HCT116 (cell line): ENCODE results near the gene NCKAP5. TPM values are rescaled to one million over a fixed set of nuclear protein-coding genes. Genes with fewer than 3 reads are reported as not detected.

ENCODE experiments used
- ATAC-seq: fragments of 200-7000 bp; cut with Tn5 transposase; 2 replicates; pipeline ENCODE4 v1.9.1; 2020; ENCODE audit warnings: mild to moderate bottlenecking, moderate library complexity
- BruUV-seq: library from RNA; stranded (reverse); fragments of 400-500 nt; replicated peaks from 2 replicates; lab custom pipeline; 2021; lab: Mats Ljungman, UMichigan
- CTCF ChIA-PET: fragments of 300-600 bp; sonication (Branson Sonifier 250); formaldehyde crosslinking; loops from one replicate; lab custom pipeline; 2021; ENCODE audit warnings: antibody characterized with exemption; lab: Charles Lee
- POLR2A ChIA-PET: fragments of 300-600, 350-600 bp; sonication (Branson Sonifier 250); formaldehyde crosslinking; loops from one replicate; lab custom pipeline; 2021; ENCODE audit warnings: antibody characterized with exemption; lab: Charles Lee
- RAD21 ChIA-PET, 2 experiments: fragments of 300-600 bp; sonication (Branson Sonifier 250); formaldehyde crosslinking; loops; one replicate each; lab custom pipeline; 2023; ENCODE audit warnings: low total read pairs in 2 of 2; ENCODE audit not compliant: uncharacterized antibody in 2 of 2, unreplicated experiment in 2 of 2, low non-redundant PET in 1 of 2; lab: Charles Lee
- DNase-seq: peaks from one replicate; pipeline ENCODE4 v3.0.0-alpha.2; 2010; ENCODE audit warnings: low read depth, low spot score
- H2AFZ ChIP-seq: fragments of 200-600 bp; shearing (Covaris generic), sonication (generic); 2 replicates; pipeline ENCODE4 v1.6.1; 2017; ENCODE audit warnings: low read depth, mixed run types, mixed read lengths, antibody characterized with exemption, low read length; ENCODE audit not compliant: poor library complexity, severe bottlenecking
- H3K27ac ChIP-seq: 2 replicates; pipeline ENCODE4 v1.5.1; 2012; ENCODE audit warnings: low read depth, low read length
- H3K27me3 ChIP-seq: fragments of 200-600 bp; sonication (generic); 2 replicates; pipeline ENCODE4 v1.6.1; 2016; ENCODE audit warnings: mixed run types, low read length, mixed read lengths; ENCODE audit not compliant: insufficient read depth
- H3K36me3 ChIP-seq, 2 experiments: fragments of 200-500 bp in 1 of 2; fragments of 200-600 bp in 1 of 2; sonication (Bioruptor generic) in 1 of 2; sonication (generic) in 1 of 2; 2 replicates each; pipeline versions ENCODE4 v1.5.1 to v1.6.1; 2014 to 2016; ENCODE audit warnings: low read length in 2 of 2, inconsistent platforms in 1 of 2, mixed read lengths in 1 of 2, mixed run types in 1 of 2; ENCODE audit not compliant: insufficient read depth in 2 of 2, control insufficient read depth in 1 of 2
- H3K4me1 ChIP-seq, 2 experiments: fragments of 200-600 bp in 1 of 2; sonication (generic) in 1 of 2; 2 replicates each; pipeline versions ENCODE4 v1.5.1 to v1.6.1; 2012 to 2017; ENCODE audit warnings: low read length in 2 of 2, inconsistent platforms in 1 of 2, mild to moderate bottlenecking in 1 of 2, mixed read lengths in 1 of 2, mixed run types in 1 of 2, moderate library complexity in 1 of 2; ENCODE audit not compliant: insufficient read depth in 2 of 2, control insufficient read depth in 1 of 2
- H3K4me2 ChIP-seq: fragments of 200-600 bp; sonication (generic); 2 replicates; pipeline ENCODE4 v1.6.1; 2017; ENCODE audit warnings: mixed run types, low read length, mixed read lengths
- H3K4me3 ChIP-seq, 2 experiments: fragments of 200-600 bp in 1 of 2; sonication (generic) in 1 of 2; replicated peaks in 1 of 2; 2 replicates each; pipeline ENCODE4 v1.5.1; 2011 to 2016; ENCODE audit warnings: low read length in 2 of 2, control low read depth in 1 of 2, low read depth in 1 of 2, mild to moderate bottlenecking in 1 of 2, mixed read lengths in 1 of 2, mixed run types in 1 of 2
- H3K79me2 ChIP-seq: fragments of 200-600 bp; sonication (generic); 2 replicates; pipeline ENCODE4 v1.6.1; 2017; ENCODE audit warnings: mild to moderate bottlenecking, mixed run types, low read length, moderate library complexity, mixed read lengths; ENCODE audit not compliant: insufficient read depth
- H3K9ac ChIP-seq: fragments of 200-600 bp; sonication (generic); 2 replicates; pipeline ENCODE4 v1.6.1; 2016; ENCODE audit warnings: low read length, mixed read lengths
- H3K9me2 ChIP-seq: fragments of 200-600 bp; sonication (generic), shearing (Covaris generic); 2 replicates; pipeline ENCODE4 v1.6.1; 2017; ENCODE audit warnings: mixed run types, mild to moderate bottlenecking, moderate library complexity; ENCODE audit not compliant: insufficient read depth
- H3K9me3 ChIP-seq, 2 experiments: fragments of 200-500 bp in 1 of 2; fragments of 200-600 bp in 1 of 2; sonication (Bioruptor generic) in 1 of 2; sonication (generic) in 1 of 2; 2 replicates each; pipeline ENCODE4 v1.6.1; 2014 to 2017; ENCODE audit warnings: low read length in 2 of 2, mixed read lengths in 2 of 2, inconsistent platforms in 1 of 2, low read depth in 1 of 2, mild to moderate bottlenecking in 1 of 2, mixed run types in 1 of 2, moderate library complexity in 1 of 2; ENCODE audit not compliant: control insufficient read depth in 1 of 2, insufficient read depth in 1 of 2
- H4K20me1 ChIP-seq: fragments of 200-600 bp; sonication (generic), shearing (Covaris generic); 2 replicates; pipeline ENCODE4 v1.6.1; 2017; ENCODE audit warnings: mixed run types, mild to moderate bottlenecking, moderate library complexity; ENCODE audit not compliant: insufficient read depth
- CBX3 ChIP-seq: IDR thresholded peaks from 2 replicates; pipeline ENCODE4 v1.6.1; 2012; ENCODE audit warnings: low read depth
- CEBPB ChIP-seq: IDR thresholded peaks from 2 replicates; pipeline ENCODE4 v1.6.1; 2012; ENCODE audit warnings: low read depth
- EGR1 ChIP-seq: IDR thresholded peaks from 2 replicates; pipeline ENCODE4 v1.6.1; 2012; ENCODE audit warnings: low read depth
- ELF1 ChIP-seq: IDR thresholded peaks from 2 replicates; pipeline ENCODE4 v1.6.1; 2012; ENCODE audit warnings: low read depth, borderline replicate concordance
- EZH2 ChIP-seq: fragments of 200-600 bp; sonication (generic); IDR thresholded peaks from 2 replicates; pipeline ENCODE4 v1.6.1; 2017; ENCODE audit warnings: antibody characterized with exemption, mixed run types
- EZH2phosphoT487 ChIP-seq: fragments of 200-600 bp; IDR thresholded peaks from 2 replicates; pipeline ENCODE4 v1.6.1; 2018; ENCODE audit warnings: antibody characterized with exemption, borderline replicate concordance
- FOSL1 ChIP-seq: IDR thresholded peaks from 2 replicates; pipeline ENCODE4 v1.6.1; 2012; ENCODE audit warnings: low read depth
- JUND ChIP-seq: IDR thresholded peaks from 2 replicates; pipeline ENCODE4 v1.6.1; 2012
- POLR2A ChIP-seq: IDR thresholded peaks from 2 replicates; pipeline ENCODE4 v1.7.0; 2011; ENCODE audit warnings: borderline replicate concordance; ENCODE audit not compliant: insufficient read depth, insufficient read length; ENCODE audit errors: extremely low read depth
- POLR2AphosphoS5 ChIP-seq: IDR thresholded peaks from 2 replicates; pipeline ENCODE4 v1.6.1; 2011; ENCODE audit warnings: mild to moderate bottlenecking, low read depth, low read length, moderate library complexity
- RAD21 ChIP-seq: IDR thresholded peaks from 2 replicates; pipeline ENCODE4 v1.6.1; 2012; ENCODE audit warnings: low read depth, mild to moderate bottlenecking
- SIN3A ChIP-seq: IDR thresholded peaks from 2 replicates; pipeline ENCODE4 v1.6.1; 2012; ENCODE audit warnings: low read depth
- SP1 ChIP-seq: IDR thresholded peaks from 2 replicates; pipeline ENCODE4 v1.6.1; 2012; ENCODE audit warnings: low read depth
- YY1 ChIP-seq: IDR thresholded peaks from 2 replicates; pipeline ENCODE4 v1.6.1; 2011; ENCODE audit warnings: low read length, low read depth, moderate library complexity, mild to moderate bottlenecking; ENCODE audit not compliant: insufficient replicate concordance; ENCODE audit errors: extremely low read depth
- ZNF274 ChIP-seq: fragments of 200-500 bp; sonication (Bioruptor generic); IDR thresholded peaks from 2 replicates; pipeline ENCODE4 v1.6.1; 2014; ENCODE audit warnings: mild to moderate bottlenecking, low read depth, low read length, inconsistent platforms
- intact Hi-C: fragments of 100-400 bp; cut with micrococcal nuclease; formaldehyde crosslinking; loops from 2 replicates; pipeline ENCODE4 v1.10.0; 2022
- total RNA-seq: library from RNA; stranded (reverse); gene quantifications from one replicate; pipeline ENCODE4 v1.2.1, GENCODE V29; 2021; ENCODE audit not compliant: unreplicated experiment
- TF ChIP-seq, protein P1 (sequence below): IDR thresholded peaks from 2 replicates; pipeline ENCODE4 v1.6.1; 2011; ENCODE audit warnings: mild to moderate bottlenecking, low read length, moderate library complexity; ENCODE audit not compliant: insufficient replicate concordance; ENCODE audit errors: extremely low read depth
- TF ChIP-seq, protein P2 (sequence below), 3 experiments: fragments of 200-600 bp in 1 of 3; sonication (generic) in 1 of 3; IDR thresholded peaks in 2 of 3; conservative IDR thresholded peaks in 1 of 3; 2 replicates each; pipeline ENCODE4 v1.5.1; 2012 to 2017; ENCODE audit warnings: low read depth in 2 of 3, low read length in 2 of 3, antibody characterized with exemption in 1 of 3, borderline replicate concordance in 1 of 3, control low read depth in 1 of 3, mild to moderate bottlenecking in 1 of 3, mixed read lengths in 1 of 3, mixed run types in 1 of 3, moderate library complexity in 1 of 3; ENCODE audit not compliant: insufficient read depth in 1 of 3
- TF ChIP-seq, protein P3 (sequence below): IDR thresholded peaks from 2 replicates; pipeline ENCODE4 v1.6.1; 2012; ENCODE audit warnings: low read depth
- TF ChIP-seq, protein P4 (sequence below): IDR thresholded peaks from 2 replicates; pipeline ENCODE4 v1.6.1; 2012

The NCKAP5 gene
- total RNA-seq, 1 experiment from 2014 or later = 0.30 TPM

DNA sequence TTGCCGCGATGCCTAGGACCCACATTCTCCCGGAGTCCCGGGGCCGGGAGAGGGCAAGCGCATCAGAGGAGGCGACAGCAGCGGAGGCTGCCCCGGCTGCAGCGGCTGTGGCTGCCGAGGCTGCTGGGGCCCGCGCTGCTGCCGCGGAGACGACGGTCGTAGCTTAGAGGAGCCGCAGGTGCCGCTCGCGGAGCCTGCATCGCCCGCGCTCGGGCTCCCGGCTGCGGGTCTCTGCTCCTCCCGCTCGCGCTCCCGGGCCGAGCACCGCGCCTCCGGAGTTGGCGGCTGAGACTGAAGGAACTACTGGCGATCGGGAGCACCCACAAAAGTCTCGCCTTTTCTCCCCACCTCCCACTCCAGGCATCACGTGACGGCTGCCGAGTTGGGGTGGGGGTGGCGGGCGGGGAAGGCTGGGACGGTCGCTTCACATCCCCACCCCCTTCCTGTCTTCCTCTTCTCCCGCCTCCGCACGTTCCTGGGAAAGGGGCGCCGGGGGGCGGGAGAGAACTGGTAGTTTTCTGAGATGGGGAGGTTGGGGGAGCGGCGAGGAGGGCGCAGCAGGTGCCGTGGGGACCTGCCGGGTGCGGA is 898.3 kb downstream of the NCKAP5 start, which contains the start of gene LYPD1:
LYPD1 (minus strand) TSS at position 298 of the 588 bp plus-strand sequence; CDS start at position 25, 273 bp downstream.
- no peaks in the 10 kb centered on the region for H3K9me2 ChIP-seq
- CTCF ChIA-PET = no interaction called here
- no peak within 1 kb of the TSS for H3K27ac ChIP-seq
- intact Hi-C loops = loop anchor here (10.0 kb wide), 2 partner anchors 505 to 1175 kb away; no protein-coding TSS in a partner anchor
- ATAC-seq = peak; percentile 32
- H3K36me3 ChIP-seq = no peaks in the 10 kb centered on the region
- H3K27me3 ChIP-seq = peaks cover 69% of the 10 kb centered on the region
- no peaks in the 10 kb centered on the region for H3K9me3 ChIP-seq
- peak within 1 kb of the TSS; percentile 6 to 17; a peak in 2 of 4 replicates for H3K4me3 ChIP-seq
- BruUV-seq = no TSS peak
- peaks cover 10 to 18% of the 10 kb centered on the region in 2 experiments for H3K4me1 ChIP-seq
- H2AFZ ChIP-seq = no peak within 1 kb of the TSS
- H4K20me1 ChIP-seq = no peaks in the 10 kb centered on the region
- RAD21 ChIA-PET = no interaction called here
- no peaks in the 10 kb centered on the region for H3K79me2 ChIP-seq
- DNase-seq = no peak
- H3K4me2 ChIP-seq = peak within 1 kb of the TSS; percentile 47
- no peak within 1 kb of the TSS for H3K9ac ChIP-seq
- POLR2A ChIA-PET = no interaction called here
- TF ChIP-seq ZNF274 = no peak
- no peak for TF ChIP-seq EZH2phosphoT487
- TF ChIP-seq JUND = no peak
- no peak for TF ChIP-seq EGR1
- TF ChIP-seq RAD21 = no peak
- no peak for TF ChIP-seq CBX3
- TF ChIP-seq, protein P1, sequence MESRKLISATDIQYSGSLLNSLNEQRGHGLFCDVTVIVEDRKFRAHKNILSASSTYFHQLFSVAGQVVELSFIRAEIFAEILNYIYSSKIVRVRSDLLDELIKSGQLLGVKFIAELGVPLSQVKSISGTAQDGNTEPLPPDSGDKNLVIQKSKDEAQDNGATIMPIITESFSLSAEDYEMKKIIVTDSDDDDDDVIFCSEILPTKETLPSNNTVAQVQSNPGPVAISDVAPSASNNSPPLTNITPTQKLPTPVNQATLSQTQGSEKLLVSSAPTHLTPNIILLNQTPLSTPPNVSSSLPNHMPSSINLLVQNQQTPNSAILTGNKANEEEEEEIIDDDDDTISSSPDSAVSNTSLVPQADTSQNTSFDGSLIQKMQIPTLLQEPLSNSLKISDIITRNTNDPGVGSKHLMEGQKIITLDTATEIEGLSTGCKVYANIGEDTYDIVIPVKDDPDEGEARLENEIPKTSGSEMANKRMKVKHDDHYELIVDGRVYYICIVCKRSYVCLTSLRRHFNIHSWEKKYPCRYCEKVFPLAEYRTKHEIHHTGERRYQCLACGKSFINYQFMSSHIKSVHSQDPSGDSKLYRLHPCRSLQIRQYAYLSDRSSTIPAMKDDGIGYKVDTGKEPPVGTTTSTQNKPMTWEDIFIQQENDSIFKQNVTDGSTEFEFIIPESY = no peak
- TF ChIP-seq POLR2AphosphoS5 = no peak
- no peak for TF ChIP-seq SIN3A
- no peak for TF ChIP-seq YY1
- TF ChIP-seq, protein P2, sequence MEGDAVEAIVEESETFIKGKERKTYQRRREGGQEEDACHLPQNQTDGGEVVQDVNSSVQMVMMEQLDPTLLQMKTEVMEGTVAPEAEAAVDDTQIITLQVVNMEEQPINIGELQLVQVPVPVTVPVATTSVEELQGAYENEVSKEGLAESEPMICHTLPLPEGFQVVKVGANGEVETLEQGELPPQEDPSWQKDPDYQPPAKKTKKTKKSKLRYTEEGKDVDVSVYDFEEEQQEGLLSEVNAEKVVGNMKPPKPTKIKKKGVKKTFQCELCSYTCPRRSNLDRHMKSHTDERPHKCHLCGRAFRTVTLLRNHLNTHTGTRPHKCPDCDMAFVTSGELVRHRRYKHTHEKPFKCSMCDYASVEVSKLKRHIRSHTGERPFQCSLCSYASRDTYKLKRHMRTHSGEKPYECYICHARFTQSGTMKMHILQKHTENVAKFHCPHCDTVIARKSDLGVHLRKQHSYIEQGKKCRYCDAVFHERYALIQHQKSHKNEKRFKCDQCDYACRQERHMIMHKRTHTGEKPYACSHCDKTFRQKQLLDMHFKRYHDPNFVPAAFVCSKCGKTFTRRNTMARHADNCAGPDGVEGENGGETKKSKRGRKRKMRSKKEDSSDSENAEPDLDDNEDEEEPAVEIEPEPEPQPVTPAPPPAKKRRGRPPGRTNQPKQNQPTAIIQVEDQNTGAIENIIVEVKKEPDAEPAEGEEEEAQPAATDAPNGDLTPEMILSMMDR (IDR thresholded peaks at IDR 0.05 in 2 of 3, conservative IDR thresholded peaks at IDR 0.05 in 1 of 3; ENCODE audit: borderline replicate concordance in 1 of 3, insufficient read depth in 1 of 3, low read depth in 2 of 3, low read length in 2 of 3) = no peak
- no peak for TF ChIP-seq POLR2A
- no peak for TF ChIP-seq FOSL1
- TF ChIP-seq, protein P3, sequence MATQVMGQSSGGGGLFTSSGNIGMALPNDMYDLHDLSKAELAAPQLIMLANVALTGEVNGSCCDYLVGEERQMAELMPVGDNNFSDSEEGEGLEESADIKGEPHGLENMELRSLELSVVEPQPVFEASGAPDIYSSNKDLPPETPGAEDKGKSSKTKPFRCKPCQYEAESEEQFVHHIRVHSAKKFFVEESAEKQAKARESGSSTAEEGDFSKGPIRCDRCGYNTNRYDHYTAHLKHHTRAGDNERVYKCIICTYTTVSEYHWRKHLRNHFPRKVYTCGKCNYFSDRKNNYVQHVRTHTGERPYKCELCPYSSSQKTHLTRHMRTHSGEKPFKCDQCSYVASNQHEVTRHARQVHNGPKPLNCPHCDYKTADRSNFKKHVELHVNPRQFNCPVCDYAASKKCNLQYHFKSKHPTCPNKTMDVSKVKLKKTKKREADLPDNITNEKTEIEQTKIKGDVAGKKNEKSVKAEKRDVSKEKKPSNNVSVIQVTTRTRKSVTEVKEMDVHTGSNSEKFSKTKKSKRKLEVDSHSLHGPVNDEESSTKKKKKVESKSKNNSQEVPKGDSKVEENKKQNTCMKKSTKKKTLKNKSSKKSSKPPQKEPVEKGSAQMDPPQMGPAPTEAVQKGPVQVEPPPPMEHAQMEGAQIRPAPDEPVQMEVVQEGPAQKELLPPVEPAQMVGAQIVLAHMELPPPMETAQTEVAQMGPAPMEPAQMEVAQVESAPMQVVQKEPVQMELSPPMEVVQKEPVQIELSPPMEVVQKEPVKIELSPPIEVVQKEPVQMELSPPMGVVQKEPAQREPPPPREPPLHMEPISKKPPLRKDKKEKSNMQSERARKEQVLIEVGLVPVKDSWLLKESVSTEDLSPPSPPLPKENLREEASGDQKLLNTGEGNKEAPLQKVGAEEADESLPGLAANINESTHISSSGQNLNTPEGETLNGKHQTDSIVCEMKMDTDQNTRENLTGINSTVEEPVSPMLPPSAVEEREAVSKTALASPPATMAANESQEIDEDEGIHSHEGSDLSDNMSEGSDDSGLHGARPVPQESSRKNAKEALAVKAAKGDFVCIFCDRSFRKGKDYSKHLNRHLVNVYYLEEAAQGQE = no peak
- TF ChIP-seq ELF1 = no peak
- TF ChIP-seq SP1 = no peak
- TF ChIP-seq CEBPB = no peak
- TF ChIP-seq, protein P4, sequence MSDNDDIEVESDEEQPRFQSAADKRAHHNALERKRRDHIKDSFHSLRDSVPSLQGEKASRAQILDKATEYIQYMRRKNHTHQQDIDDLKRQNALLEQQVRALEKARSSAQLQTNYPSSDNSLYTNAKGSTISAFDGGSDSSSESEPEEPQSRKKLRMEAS = no peak
- TF ChIP-seq EZH2 = no peak
- TF ChIP-seq, all 23 proteins: peak for 0
